Uterus (tissue), 2 donors: ENCODE data around the gene IRF1.

ENCODE experiments used
- POLR2A ChIP-seq, 2 donors: fragments of 450-650 bp; IDR thresholded peaks; one replicate each; pipeline ENCODE4 v1.6.1; 2016; ENCODE audit warnings: antibody characterized with exemption in 2 of 2, mild to moderate bottlenecking in 1 of 2, moderate library complexity in 1 of 2
- TF ChIP-seq, protein P1 (sequence below), 4 experiments: fragments of 200-600 bp in 2 of 4; fragments of 450-650 bp in 2 of 4; sonication (generic) in 2 of 4; IDR thresholded peaks; one replicate each; pipeline ENCODE4 v1.5.1; 2016 to 2019; ENCODE audit warnings: antibody characterized with exemption in 4 of 4, mild to moderate bottlenecking in 2 of 4, moderate library complexity in 1 of 4

DNA sequence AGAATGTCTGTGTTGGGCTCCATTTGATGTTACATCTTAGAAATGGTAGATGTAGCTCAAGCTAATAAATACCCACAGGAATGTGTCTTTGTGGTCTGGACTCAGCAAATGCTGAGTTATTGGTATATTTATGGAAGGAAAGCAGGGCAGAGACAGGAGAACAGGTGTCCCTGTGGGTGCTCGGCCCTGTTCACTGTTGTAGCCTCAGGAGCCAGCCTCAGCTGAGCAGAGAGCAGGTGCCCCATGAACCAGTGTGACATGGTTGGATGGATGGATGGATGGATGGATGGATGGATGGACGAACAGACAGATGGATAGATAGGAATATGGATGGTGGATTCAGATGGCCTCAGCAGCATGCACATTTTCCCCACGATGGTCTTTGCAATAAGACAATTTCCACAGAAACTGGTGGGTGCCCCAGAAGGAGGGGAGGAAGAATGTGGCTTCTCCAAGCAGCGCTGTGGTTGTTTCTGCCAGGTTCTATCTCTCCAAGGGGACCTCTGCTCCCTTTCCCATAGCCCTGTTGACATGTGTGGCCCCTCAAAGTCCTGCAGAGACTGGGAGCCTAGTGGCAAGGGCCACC is 8.2 kb upstream of the IRF1 start:
- TF ChIP-seq, protein P1, sequence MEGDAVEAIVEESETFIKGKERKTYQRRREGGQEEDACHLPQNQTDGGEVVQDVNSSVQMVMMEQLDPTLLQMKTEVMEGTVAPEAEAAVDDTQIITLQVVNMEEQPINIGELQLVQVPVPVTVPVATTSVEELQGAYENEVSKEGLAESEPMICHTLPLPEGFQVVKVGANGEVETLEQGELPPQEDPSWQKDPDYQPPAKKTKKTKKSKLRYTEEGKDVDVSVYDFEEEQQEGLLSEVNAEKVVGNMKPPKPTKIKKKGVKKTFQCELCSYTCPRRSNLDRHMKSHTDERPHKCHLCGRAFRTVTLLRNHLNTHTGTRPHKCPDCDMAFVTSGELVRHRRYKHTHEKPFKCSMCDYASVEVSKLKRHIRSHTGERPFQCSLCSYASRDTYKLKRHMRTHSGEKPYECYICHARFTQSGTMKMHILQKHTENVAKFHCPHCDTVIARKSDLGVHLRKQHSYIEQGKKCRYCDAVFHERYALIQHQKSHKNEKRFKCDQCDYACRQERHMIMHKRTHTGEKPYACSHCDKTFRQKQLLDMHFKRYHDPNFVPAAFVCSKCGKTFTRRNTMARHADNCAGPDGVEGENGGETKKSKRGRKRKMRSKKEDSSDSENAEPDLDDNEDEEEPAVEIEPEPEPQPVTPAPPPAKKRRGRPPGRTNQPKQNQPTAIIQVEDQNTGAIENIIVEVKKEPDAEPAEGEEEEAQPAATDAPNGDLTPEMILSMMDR (IDR thresholded peaks at IDR 0.05), result no peak
- no peak for TF ChIP-seq POLR2A (IDR thresholded peaks at IDR 0.05)
